Sigmoid colon (tissue), 7 donors: ENCODE data around the gene AMBRA1. TPM values are rescaled to one million over a fixed set of nuclear protein-coding genes. Genes with fewer than 3 reads are reported as not detected.

Source experiments
- DNase-seq: peaks from one replicate; pipeline ENCODE4 v3.0.0-alpha.2; 2019
- H3K27ac ChIP-seq, 4 donors: fragments of 200-600 bp; sonication (generic); one replicate each; pipeline ENCODE4 v1.5.1; 2016 to 2019; ENCODE audit warnings: mild to moderate bottlenecking in 1 of 4
- H3K27me3 ChIP-seq, 3 donors: fragments of 200-600 bp; sonication (generic); one replicate each; pipeline ENCODE4 v1.5.1; 2019; ENCODE audit warnings: mild to moderate bottlenecking in 1 of 3
- H3K36me3 ChIP-seq, 4 donors: fragments of 200-600 bp; sonication (generic); one replicate each; pipeline ENCODE4 v1.5.1; 2016 to 2019
- H3K4me1 ChIP-seq, 4 donors: fragments of 200-600 bp; sonication (generic); one replicate each; pipeline ENCODE4 v1.5.1; 2017 to 2019
- H3K4me3 ChIP-seq, 4 donors: fragments of 200-600 bp; sonication (generic); one replicate each; pipeline ENCODE4 v1.5.1; 2017 to 2019; ENCODE audit warnings: mild to moderate bottlenecking in 2 of 4, moderate library complexity in 1 of 4
- H3K9me3 ChIP-seq, 4 donors: fragments of 200-600 bp in 3 of 4; sonication (generic) in 3 of 4; one replicate each; pipeline versions ENCODE4 v1.5.1 to v1.6.1; 2013 to 2019
- EP300 ChIP-seq, 4 donors: sonication (generic); formaldehyde crosslinking; IDR thresholded peaks; one replicate each; pipeline ENCODE4 v1.6.1; 2017; ENCODE audit warnings: antibody characterized with exemption in 4 of 4
- POLR2A ChIP-seq, 2 donors: fragments of 450-650 bp; IDR thresholded peaks; one replicate each; pipeline ENCODE4 v1.6.1; 2016; ENCODE audit warnings: antibody characterized with exemption in 2 of 2, mild to moderate bottlenecking in 2 of 2, moderate library complexity in 2 of 2
- POLR2AphosphoS5 ChIP-seq, 4 donors: sonication (generic); formaldehyde crosslinking; IDR thresholded peaks; one replicate each; pipeline ENCODE4 v1.6.1; 2017; ENCODE audit warnings: antibody characterized with exemption in 4 of 4
- WGBS, 2 donors: extraction: QIAGEN DNeasy Blood & Tissue Kit; methylation state at CpG; one replicate each; pipeline ENCODE4 v1.1.7; 2013; 5-methylcytosine and 5-hydroxymethylcytosine counted together
- intact Hi-C: fragments of 100-400 bp; cut with DNase I; formaldehyde crosslinking; loops from one replicate; pipeline ENCODE4 v1.15.1; 2023
- polyA plus RNA-seq, 3 donors: library from polyadenylated mRNA; stranded (reverse); fragments of 200-250 nt; gene quantifications; one replicate each; pipeline ENCODE4 v1.2.3, GENCODE V29; 2013
- total RNA-seq, 4 donors: library from RNA; depleted of rRNA; stranded (reverse); fragments of >200 nt; gene quantifications; one replicate each; pipeline ENCODE4 v1.1.0, GENCODE V29; 2016
- TF ChIP-seq, protein P1 (sequence below), 4 experiments: fragments of 450-650 bp in 3 of 4; fragments of 200-600 bp in 1 of 4; IDR thresholded peaks; one replicate each; pipeline ENCODE4 v1.5.1; 2016 to 2019; ENCODE audit warnings: antibody characterized with exemption in 4 of 4, mild to moderate bottlenecking in 3 of 4, moderate library complexity in 2 of 4
- donor health status: healthy with polysubstance abuse.
- donor health status: Bipolar disorder and iron deficiency.
- donor health status: healthy.

AMBRA1 gene
- total and polyA plus RNA-seq, 7 donors: 8.4 to 33.0 (median 23.9) TPM

- TF ChIP-seq, protein P1, sequence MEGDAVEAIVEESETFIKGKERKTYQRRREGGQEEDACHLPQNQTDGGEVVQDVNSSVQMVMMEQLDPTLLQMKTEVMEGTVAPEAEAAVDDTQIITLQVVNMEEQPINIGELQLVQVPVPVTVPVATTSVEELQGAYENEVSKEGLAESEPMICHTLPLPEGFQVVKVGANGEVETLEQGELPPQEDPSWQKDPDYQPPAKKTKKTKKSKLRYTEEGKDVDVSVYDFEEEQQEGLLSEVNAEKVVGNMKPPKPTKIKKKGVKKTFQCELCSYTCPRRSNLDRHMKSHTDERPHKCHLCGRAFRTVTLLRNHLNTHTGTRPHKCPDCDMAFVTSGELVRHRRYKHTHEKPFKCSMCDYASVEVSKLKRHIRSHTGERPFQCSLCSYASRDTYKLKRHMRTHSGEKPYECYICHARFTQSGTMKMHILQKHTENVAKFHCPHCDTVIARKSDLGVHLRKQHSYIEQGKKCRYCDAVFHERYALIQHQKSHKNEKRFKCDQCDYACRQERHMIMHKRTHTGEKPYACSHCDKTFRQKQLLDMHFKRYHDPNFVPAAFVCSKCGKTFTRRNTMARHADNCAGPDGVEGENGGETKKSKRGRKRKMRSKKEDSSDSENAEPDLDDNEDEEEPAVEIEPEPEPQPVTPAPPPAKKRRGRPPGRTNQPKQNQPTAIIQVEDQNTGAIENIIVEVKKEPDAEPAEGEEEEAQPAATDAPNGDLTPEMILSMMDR (IDR thresholded peaks at IDR 0.05): no peak
- no peak for TF ChIP-seq POLR2A (IDR thresholded peaks at IDR 0.05)
- TF ChIP-seq POLR2AphosphoS5 (IDR thresholded peaks at IDR 0.05): no peak
- no peak for TF ChIP-seq EP300 (IDR thresholded peaks at IDR 0.05)
- intact Hi-C loops: no loop called here
- no peak for DNase-seq
- WGBS, 2 donors: 87% methylated on average over 3 of the region's 3 CpGs
- no peaks in the 10 kb centered on the region for H3K4me1 ChIP-seq
- H3K4me3 ChIP-seq: no peak overlapping the region
- no peaks in the 10 kb centered on the region for H3K9me3 ChIP-seq
- no peak overlapping the region for H3K27ac ChIP-seq
- no peaks in the 10 kb centered on the region for H3K27me3 ChIP-seq
- H3K36me3 ChIP-seq: peaks cover 0 to 52% (median 5%) of the 10 kb centered on the region in 4 donors
Observed at GRCh38 chr11:46504817-46505613, 88.8 kb downstream of the AMBRA1 start.

DNA sequence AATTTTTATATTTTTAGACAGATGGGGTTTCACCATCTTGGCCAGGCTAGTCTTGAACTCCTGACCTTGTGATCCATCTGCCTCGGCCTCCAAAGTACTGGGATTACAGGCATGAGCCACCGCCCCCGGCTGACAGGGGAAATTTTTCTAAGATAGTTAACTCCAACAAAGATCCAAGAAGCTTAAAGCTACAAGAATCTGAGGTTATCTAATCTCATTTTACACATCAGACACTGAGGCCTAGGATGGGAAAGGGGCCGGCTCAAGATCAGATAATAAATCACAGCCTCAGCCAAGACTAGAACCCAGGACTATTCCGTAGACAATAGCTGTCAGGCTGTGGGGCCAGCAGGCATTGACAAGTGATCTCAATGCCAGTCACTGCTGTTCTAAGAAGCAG is 94.0 kb downstream of the AMBRA1 start:
- Histone ChIP-seq H3K36me3 (peaks cover 0 to 25% (median 0%) of the 10 kb centered on the region in 4 donors), H3K4me3 (no peak overlapping the region), H3K27ac (no peak overlapping the region), H3K27me3 (no peaks in the 10 kb centered on the region), H3K9me3 (no peaks in the 10 kb centered on the region), H3K4me1 (peaks cover 0 to 15% (median 9%) of the 10 kb centered on the region in 4 donors)
- DNase-seq: no peak
- 88 to 92% methylated on average over 5 of the region's 5 CpGs for WGBS, 2 donors
- intact Hi-C loops: no loop called here
- no peak for TF ChIP-seq POLR2AphosphoS5 (IDR thresholded peaks at IDR 0.05)
- TF ChIP-seq, protein P1 (IDR thresholded peaks at IDR 0.05): no peak
- TF ChIP-seq EP300 (IDR thresholded peaks at IDR 0.05): no peak
- TF ChIP-seq POLR2A (IDR thresholded peaks at IDR 0.05): no peak

- no peaks in the 10 kb centered on the region for H3K27me3 ChIP-seq
- H3K36me3 ChIP-seq: peaks cover 0 to 20% (median 0%) of the 10 kb centered on the region in 4 donors
- H3K9me3 ChIP-seq: no peaks in the 10 kb centered on the region
- H3K27ac ChIP-seq: no peak overlapping the region
- H3K4me1 ChIP-seq: peaks cover 0 to 15% (median 9%) of the 10 kb centered on the region in 4 donors
- DNase-seq: no peak
- no peak for TF ChIP-seq POLR2A (IDR thresholded peaks at IDR 0.05)
- no peak for TF ChIP-seq EP300 (IDR thresholded peaks at IDR 0.05)
- no peak for TF ChIP-seq POLR2AphosphoS5 (IDR thresholded peaks at IDR 0.05)
- TF ChIP-seq, protein P1 (IDR thresholded peaks at IDR 0.05): no peak
- intact Hi-C loops: no loop called here
- H3K4me3 ChIP-seq: no peak overlapping the region
- WGBS, 2 donors: 94 to 96% methylated on average over 2 of the region's 2 CpGs
Observed at GRCh38 chr11:46498968-46499367, 94.9 kb downstream of the AMBRA1 start.

GRCh38 chr11:46498179-46498578 is 95.6 kb downstream of the AMBRA1 start:
- Histone ChIP-seq H3K4me1 (peaks cover 0 to 22% (median 9%) of the 10 kb centered on the region in 4 donors), H3K4me3 (no peak overlapping the region), H3K9me3 (no peaks in the 10 kb centered on the region), H3K36me3 (peaks cover 0 to 20% (median 2%) of the 10 kb centered on the region in 4 donors), H3K27ac (no peak overlapping the region), H3K27me3 (no peaks in the 10 kb centered on the region)
- WGBS, 2 donors: 73 to 82% methylated on average over 1 of the region's 1 CpG
- TF ChIP-seq POLR2A (IDR thresholded peaks at IDR 0.05): no peak
- TF ChIP-seq EP300 (IDR thresholded peaks at IDR 0.05): no peak
- TF ChIP-seq POLR2AphosphoS5 (IDR thresholded peaks at IDR 0.05): no peak
- TF ChIP-seq, protein P1 (IDR thresholded peaks at IDR 0.05): no peak
- intact Hi-C loops: no loop called here
- no peak for DNase-seq
